Peyer's patch (tissue), 4 donors: ENCODE data around the gene ARHGAP27. TPM values are rescaled to one million over a fixed set of nuclear protein-coding genes. Genes with fewer than 3 reads are reported as not detected.

Source experiments
- DNase-seq, 3 donors: peaks; one replicate each; pipeline ENCODE4 v3.0.0-alpha.2; 2017 to 2019
- H3K27ac ChIP-seq, 4 donors: fragments of 200-600 bp; sonication (generic); one replicate each; pipeline ENCODE4 v1.5.1; 2016 to 2019
- H3K27me3 ChIP-seq, 2 donors: fragments of 200-600 bp; sonication (generic); one replicate each; pipeline ENCODE4 v1.5.1; 2019
- H3K36me3 ChIP-seq, 3 donors: fragments of 200-600 bp; sonication (generic); one replicate each; pipeline ENCODE4 v1.5.1; 2016 to 2019
- H3K4me1 ChIP-seq, 4 donors: fragments of 200-600 bp; sonication (generic); one replicate each; pipeline ENCODE4 v1.5.1; 2016 to 2019
- H3K4me3 ChIP-seq, 4 donors: fragments of 200-600 bp; sonication (generic); 1 replicate in 3 of 4; 2 replicates in 1 of 4; pipeline ENCODE4 v1.5.1; 2016 to 2019; ENCODE audit warnings: mild to moderate bottlenecking in 1 of 4
- H3K9me3 ChIP-seq, 4 donors: fragments of 200-600 bp; sonication (generic); one replicate each; pipeline ENCODE4 v1.5.1; 2016 to 2019; ENCODE audit warnings: mild to moderate bottlenecking in 1 of 4
- CTCF ChIP-seq, 6 experiments: fragments of 450-650 bp in 4 of 6; fragments of 200-600 bp in 2 of 6; sonication (generic) in 1 of 6; IDR thresholded peaks; one replicate each; pipeline ENCODE4 v1.5.1; 2017 to 2019; ENCODE audit warnings: antibody characterized with exemption in 6 of 6, mild to moderate bottlenecking in 3 of 6, moderate library complexity in 1 of 6
- POLR2A ChIP-seq, 2 donors: fragments of 450-650 bp; IDR thresholded peaks; one replicate each; pipeline ENCODE4 v1.5.1; 2017; ENCODE audit warnings: antibody characterized with exemption in 2 of 2, mild to moderate bottlenecking in 2 of 2, moderate library complexity in 2 of 2
- total RNA-seq, 4 donors: library from RNA; depleted of rRNA; stranded (reverse); fragments of >200 nt; gene quantifications; one replicate each; pipeline ENCODE4 v1.1.0, GENCODE V29; 2016

ARHGAP27 gene
- total RNA-seq, 4 donors from 2014 or later: 112 to 385 (median 258) TPM

GRCh38 chr17:45380991-45381390 lies 51.7 kb downstream of the ARHGAP27 start:
- H3K27ac ChIP-seq: no peak overlapping the region
- no peaks in the 10 kb centered on the region for H3K36me3 ChIP-seq
- H3K4me1 ChIP-seq: peaks cover 0 to 16% (median 2%) of the 10 kb centered on the region in 4 donors
- TF ChIP-seq CTCF (IDR thresholded peaks at IDR 0.05) (no peak), POLR2A (IDR thresholded peaks at IDR 0.05) (no peak)
- no peak overlapping the region for H3K4me3 ChIP-seq
- DNase-seq: peak in 1 of 3 donors; percentile 47
- no peaks in the 10 kb centered on the region for H3K9me3 ChIP-seq
- no peaks in the 10 kb centered on the region for H3K27me3 ChIP-seq

- no peaks in the 10 kb centered on the region for H3K9me3 ChIP-seq
- H3K27me3 ChIP-seq: no peaks in the 10 kb centered on the region
- no peak overlapping the region for H3K4me3 ChIP-seq
- no peak overlapping the region for H3K27ac ChIP-seq
- no peak for TF ChIP-seq POLR2A (IDR thresholded peaks at IDR 0.05)
- no peak for TF ChIP-seq CTCF (IDR thresholded peaks at IDR 0.05)
- DNase-seq: no peak
- peaks cover 0 to 9% (median 2%) of the 10 kb centered on the region in 4 donors for H3K4me1 ChIP-seq
- no peaks in the 10 kb centered on the region for H3K36me3 ChIP-seq
Measured at GRCh38 chr17:45380046-45380765, 52.5 kb downstream of the ARHGAP27 start.

- DNase-seq: no peak
- no peaks in the 10 kb centered on the region for H3K9me3 ChIP-seq
- no peaks in the 10 kb centered on the region for H3K36me3 ChIP-seq
- peaks cover 0 to 5% (median 0%) of the 10 kb centered on the region in 4 donors for H3K4me1 ChIP-seq
- no peak overlapping the region for H3K27ac ChIP-seq
- H3K27me3 ChIP-seq: no peaks in the 10 kb centered on the region
- H3K4me3 ChIP-seq: no peak overlapping the region
- TF ChIP-seq POLR2A (IDR thresholded peaks at IDR 0.05): no peak
- no peak for TF ChIP-seq CTCF (IDR thresholded peaks at IDR 0.05)
Measured at GRCh38 chr17:45377401-45377800, 55.3 kb downstream of the ARHGAP27 start.

GRCh38 chr17:45376171-45377005 lies 56.3 kb downstream of the ARHGAP27 start:
- Histone ChIP-seq H3K9me3 (no peaks in the 10 kb centered on the region), H3K27ac (no peak overlapping the region)
- DNase-seq: peak in 1 of 3 donors; percentile 33

GRCh38 chr17:45374501-45374900 lies 58.2 kb downstream of the ARHGAP27 start:
- H3K4me1 ChIP-seq: peaks cover 0 to 11% (median 0%) of the 10 kb centered on the region in 4 donors
- no peaks in the 10 kb centered on the region for H3K9me3 ChIP-seq
- no peak overlapping the region for H3K4me3 ChIP-seq
- TF ChIP-seq CTCF (IDR thresholded peaks at IDR 0.05) (no peak), POLR2A (IDR thresholded peaks at IDR 0.05) (no peak)
- peak in 1 of 3 donors; percentile 14 for DNase-seq
- H3K36me3 ChIP-seq: no peaks in the 10 kb centered on the region
- no peak overlapping the region for H3K27ac ChIP-seq
- no peaks in the 10 kb centered on the region for H3K27me3 ChIP-seq

More at GRCh38 chr17:45376171-45377005, 56.3 kb downstream of the ARHGAP27 start:
- Histone ChIP-seq H3K27me3 (no peaks in the 10 kb centered on the region), H3K4me1 (peaks cover 0 to 9% (median 0%) of the 10 kb centered on the region in 4 donors), H3K4me3 (no peak overlapping the region), H3K36me3 (no peaks in the 10 kb centered on the region)
- TF ChIP-seq POLR2A (IDR thresholded peaks at IDR 0.05): no peak
- no peak for TF ChIP-seq CTCF (IDR thresholded peaks at IDR 0.05)
